Stomach smooth muscle (tissue), 2 donors: ENCODE data around the gene CDRT15L2.
"Not testable (repeated sequence)": the region's sequence is repeated elsewhere in the genome, so short reads cannot be mapped to it uniquely, and the experiment has no call there.

Experiments
- H3K27ac ChIP-seq: one replicate; pipeline ENCODE4 v1.7.0; 2013; ENCODE audit warnings: mild to moderate bottlenecking, low read length, inconsistent platforms
- H3K27me3 ChIP-seq, 2 donors: one replicate each; pipeline ENCODE4 v1.7.0; 2013; ENCODE audit warnings: low read length in 2 of 2; ENCODE audit not compliant: insufficient read depth in 2 of 2, control insufficient read depth in 1 of 2
- H3K36me3 ChIP-seq, 2 donors: one replicate each; pipeline ENCODE4 v1.7.0; 2013; ENCODE audit warnings: low read length in 2 of 2; ENCODE audit not compliant: control insufficient read depth in 2 of 2, insufficient read depth in 2 of 2
- H3K4me1 ChIP-seq: one replicate; pipeline ENCODE4 v1.7.0; 2013; ENCODE audit warnings: low read length; ENCODE audit not compliant: control insufficient read depth, insufficient read depth
- H3K4me3 ChIP-seq, 2 donors: one replicate each; pipeline ENCODE4 v1.7.0; 2013; ENCODE audit warnings: low read length in 2 of 2
- H3K9ac ChIP-seq, 2 donors: one replicate each; pipeline ENCODE4 v1.7.0; 2013; ENCODE audit warnings: low read length in 2 of 2, mild to moderate bottlenecking in 1 of 2
- H3K9me3 ChIP-seq, 2 donors: one replicate each; pipeline ENCODE4 v1.7.0; 2013; ENCODE audit warnings: low read length in 2 of 2; ENCODE audit not compliant: control insufficient read depth in 2 of 2
- donor health status: healthy.
- donor health status: Pancreatic carcinoma.

The CDRT15L2 gene

DNA sequence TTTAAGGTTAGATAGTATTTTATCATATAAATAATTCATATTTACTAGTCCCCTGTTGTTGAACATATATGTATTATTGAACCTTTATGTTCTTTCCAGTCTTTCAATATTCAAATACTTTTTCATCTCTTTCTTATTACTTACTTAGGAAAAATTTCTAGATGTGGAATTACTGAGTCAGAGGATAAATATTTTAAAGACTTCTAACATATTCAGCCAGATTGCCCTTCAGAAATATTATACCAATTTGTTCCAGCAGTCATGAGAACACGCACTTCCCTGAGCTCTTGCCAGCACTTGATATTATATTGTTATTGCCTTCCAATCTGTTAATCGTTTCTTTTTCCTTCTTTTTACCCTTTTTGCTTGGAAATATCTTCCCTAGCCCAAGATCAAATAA is 4.5 kb upstream of the CDRT15L2 start:
- not testable (repeated sequence) for H3K27ac ChIP-seq, H3K4me3 ChIP-seq, H3K4me1 ChIP-seq, H3K27me3 ChIP-seq, H3K9me3 ChIP-seq, H3K9ac ChIP-seq, H3K36me3 ChIP-seq

DNA sequence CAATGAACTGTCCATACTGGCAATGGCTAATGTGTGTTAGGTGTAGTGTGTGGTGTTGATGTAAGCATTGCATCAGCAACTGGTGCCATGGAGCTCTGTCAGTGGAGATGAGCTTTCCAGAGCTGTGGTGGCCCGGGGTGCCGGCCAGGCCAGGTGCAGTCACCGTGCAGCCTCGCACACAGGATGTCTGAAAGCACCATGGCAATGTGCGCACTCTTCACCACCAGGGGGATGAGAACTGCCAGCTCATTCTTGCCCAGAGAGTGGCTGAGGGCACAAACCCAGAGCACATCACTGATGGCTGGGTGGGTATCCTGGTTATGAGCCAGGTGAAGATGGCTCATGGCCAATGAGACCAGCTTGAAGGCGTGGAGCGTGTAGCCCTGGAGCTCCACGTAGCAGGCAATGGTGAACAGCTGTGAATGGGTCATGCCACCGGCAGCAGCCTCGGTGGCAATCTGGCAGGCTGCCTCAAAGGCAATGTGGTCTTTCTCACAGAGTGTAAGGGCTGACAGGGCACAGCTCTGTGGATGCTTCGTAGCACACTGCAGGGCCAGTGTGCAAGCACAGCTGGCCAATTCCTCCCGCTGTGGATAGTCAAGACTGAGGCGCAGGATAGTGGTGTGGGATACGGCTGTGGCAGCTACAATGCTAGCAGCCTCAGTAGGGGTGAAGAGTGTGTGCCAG is 4.5 kb downstream of the CDRT15L2 start:
- not testable (repeated sequence) for H3K4me1 ChIP-seq, H3K27me3 ChIP-seq, H3K36me3 ChIP-seq, H3K9ac ChIP-seq, H3K4me3 ChIP-seq, H3K27ac ChIP-seq, H3K9me3 ChIP-seq

DNA sequence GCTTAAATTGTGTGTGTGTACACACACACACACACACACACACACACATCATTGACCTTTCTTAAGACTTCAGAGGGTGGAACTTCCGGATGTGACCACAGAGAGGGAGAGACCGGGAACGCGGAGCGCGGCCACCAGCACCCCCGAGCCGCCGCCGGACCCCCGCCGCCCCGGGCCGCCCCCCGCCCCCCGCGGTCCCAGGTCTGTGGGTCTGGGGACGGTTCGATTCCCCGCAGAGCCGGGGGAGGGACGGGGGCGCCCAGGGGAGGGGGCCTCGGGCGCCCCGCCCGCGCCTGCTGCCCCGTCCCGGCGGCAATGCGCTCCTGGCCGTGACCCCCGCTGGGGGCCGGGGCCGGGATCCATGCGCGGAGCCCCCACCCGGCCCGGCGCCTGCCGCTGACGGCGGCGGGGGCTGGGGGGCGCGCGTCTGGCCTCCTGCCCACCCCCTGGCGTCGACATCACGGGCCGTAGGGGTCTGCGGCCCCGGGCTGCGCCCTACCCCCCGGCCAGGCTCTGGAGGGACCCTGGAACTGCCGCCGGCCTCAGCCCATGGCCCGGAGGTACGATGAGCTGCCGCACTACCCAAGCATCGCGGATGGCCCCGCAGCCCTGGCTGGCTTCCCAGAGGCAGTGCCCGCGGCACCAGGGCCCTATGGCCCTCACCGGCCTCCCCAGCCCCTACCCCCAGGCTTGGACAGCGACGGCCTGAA is 9.4 kb downstream of the CDRT15L2 start:
- not testable (repeated sequence) for H3K36me3 ChIP-seq, H3K9me3 ChIP-seq, H3K9ac ChIP-seq, H3K4me3 ChIP-seq, H3K4me1 ChIP-seq, H3K27ac ChIP-seq, H3K27me3 ChIP-seq

DNA sequence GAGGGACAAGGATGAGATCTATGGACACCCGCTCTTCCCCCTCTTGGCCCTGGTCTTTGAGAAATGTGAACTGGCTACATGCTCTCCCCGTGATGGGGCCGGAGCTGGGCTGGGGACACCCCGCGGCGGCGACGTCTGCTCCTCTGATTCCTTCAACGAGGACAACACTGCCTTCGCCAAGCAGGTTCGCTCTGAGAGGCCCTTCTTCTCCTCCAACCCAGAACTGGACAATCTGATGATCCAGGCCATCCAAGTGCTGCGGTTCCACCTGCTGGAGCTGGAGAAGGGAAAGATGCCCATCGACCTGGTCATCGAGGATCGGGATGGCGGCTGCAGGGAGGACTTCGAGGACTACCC is 9.9 kb downstream of the CDRT15L2 start:
- H3K27me3 ChIP-seq, H3K36me3 ChIP-seq, H3K4me3 ChIP-seq, H3K9ac ChIP-seq, H3K4me1 ChIP-seq, H3K9me3 ChIP-seq, H3K27ac ChIP-seq: not testable (repeated sequence)

DNA sequence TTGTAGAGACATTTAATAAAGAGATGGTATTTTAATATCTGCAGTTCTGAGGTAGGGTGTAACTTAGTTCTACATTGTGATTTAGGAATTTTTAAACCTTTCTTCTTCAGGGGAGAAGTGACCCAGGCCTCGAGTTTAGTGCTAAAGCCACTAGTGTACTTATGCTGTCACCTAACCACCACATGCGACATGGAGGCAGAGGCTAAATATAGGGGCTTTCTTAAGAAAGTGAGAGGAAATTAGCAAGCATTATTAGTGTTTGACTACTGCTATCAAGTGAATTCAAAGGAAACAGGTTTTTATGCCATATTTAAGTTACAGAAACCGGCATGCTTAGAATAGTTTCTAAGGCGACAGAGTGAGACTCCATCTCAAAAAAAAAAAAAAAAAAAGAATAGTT is 11.5 kb downstream of the CDRT15L2 start:
- H3K4me3 ChIP-seq, H3K27me3 ChIP-seq, H3K9ac ChIP-seq: not testable (repeated sequence)

DNA sequence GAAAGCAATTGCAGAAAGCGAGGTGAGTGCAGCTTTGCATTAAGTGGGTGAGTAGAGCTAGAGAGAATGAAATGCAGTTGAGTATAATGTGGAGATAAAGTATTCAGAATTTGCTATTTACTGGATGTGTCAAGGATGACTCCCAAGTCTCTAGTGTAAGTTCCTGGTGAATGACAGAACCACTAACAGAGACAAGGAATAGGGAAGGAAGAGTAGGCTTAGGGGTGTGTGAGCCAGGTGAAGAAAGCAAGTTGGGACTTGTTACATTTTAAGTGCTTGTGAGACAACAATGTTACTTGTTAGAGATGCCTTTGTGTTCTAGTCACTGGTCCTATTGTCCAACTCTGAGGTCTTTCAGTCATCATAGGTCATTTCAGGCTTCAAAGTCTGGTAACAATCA is 26.0 kb downstream of the CDRT15L2 start:
- H3K27ac ChIP-seq, H3K4me1 ChIP-seq, H3K9me3 ChIP-seq: not testable (repeated sequence)

More for the DNA sequence above, 11.5 kb downstream of the CDRT15L2 start:
- not testable (repeated sequence) for H3K27ac ChIP-seq, H3K9me3 ChIP-seq, H3K36me3 ChIP-seq, H3K4me1 ChIP-seq

DNA sequence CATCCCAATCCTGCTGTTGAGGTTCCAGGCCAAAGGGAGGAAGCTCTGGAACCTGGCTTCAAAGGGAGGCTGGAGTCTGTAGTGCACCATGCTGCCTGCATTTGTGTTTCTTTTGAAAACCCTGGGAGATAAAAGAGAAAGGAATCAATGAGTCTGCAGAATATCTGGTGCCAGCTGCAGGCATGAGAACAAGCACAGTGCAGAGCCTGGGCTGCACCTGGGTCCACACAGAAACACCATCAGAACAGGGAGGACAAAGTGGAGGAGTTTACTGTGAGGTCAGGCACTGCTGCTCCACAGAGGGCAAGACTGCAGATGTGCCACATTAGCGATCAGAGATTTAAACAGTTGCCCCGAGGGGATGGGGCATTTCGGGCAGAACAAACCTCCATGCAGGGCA is 30.0 kb downstream of the CDRT15L2 start:
- not testable (repeated sequence) for H3K9ac ChIP-seq, H3K4me1 ChIP-seq, H3K27me3 ChIP-seq, H3K36me3 ChIP-seq, H3K4me3 ChIP-seq, H3K9me3 ChIP-seq, H3K27ac ChIP-seq

More for the DNA sequence above, 26.0 kb downstream of the CDRT15L2 start:
- not testable (repeated sequence) for H3K4me3 ChIP-seq, H3K27me3 ChIP-seq, H3K9ac ChIP-seq, H3K36me3 ChIP-seq

DNA sequence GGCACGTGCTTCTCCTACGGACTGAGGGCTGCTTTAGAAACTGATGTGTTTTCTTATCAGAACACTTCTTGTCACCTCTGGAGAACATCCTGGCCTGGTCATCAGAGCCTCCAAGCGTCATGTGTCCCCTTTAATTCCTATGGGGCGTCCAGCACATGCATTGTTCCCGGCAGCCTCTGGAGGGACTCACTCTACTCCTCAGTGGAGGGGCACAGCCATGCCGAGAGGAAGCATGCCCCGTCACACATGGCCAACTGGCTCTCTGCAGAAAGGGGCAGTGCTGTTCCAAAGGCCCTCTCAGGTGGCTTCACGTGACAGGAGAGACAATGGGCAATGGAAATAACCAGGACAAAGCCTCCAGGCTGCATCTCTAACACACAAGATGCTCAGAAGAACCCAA is 31.8 kb downstream of the CDRT15L2 start:
- H3K9ac ChIP-seq: no peak overlapping the region
- H3K36me3 ChIP-seq: no peaks in the 10 kb centered on the region
- no peaks in the 10 kb centered on the region for H3K4me1 ChIP-seq
- no peak overlapping the region for H3K27ac ChIP-seq
- H3K27me3 ChIP-seq: no peaks in the 10 kb centered on the region
- H3K4me3 ChIP-seq: no peak overlapping the region
- H3K9me3 ChIP-seq: no peaks in the 10 kb centered on the region

DNA sequence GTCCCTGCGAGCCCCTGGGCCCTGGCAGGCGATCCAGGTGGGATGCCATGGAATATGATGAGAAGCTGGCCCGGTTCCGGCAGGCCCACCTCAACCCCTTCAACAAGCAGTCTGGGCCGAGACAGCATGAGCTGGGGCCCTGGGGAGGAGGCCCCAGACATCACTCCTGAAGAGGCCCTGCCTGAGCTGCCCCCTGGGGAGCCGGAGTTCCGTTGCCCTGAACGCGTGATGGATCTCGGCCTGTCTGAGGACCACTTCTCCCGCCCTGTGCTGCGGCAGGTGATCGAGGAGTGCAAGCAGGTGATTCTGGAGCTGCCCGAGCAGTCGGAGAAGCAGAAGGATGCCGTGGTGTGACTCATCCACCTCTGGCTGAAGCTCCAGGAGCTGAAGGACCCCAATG is 33.1 kb downstream of the CDRT15L2 start:
- Histone ChIP-seq H3K4me3 (no peak overlapping the region), H3K27me3 (no peaks in the 10 kb centered on the region), H3K4me1 (no peaks in the 10 kb centered on the region), H3K9ac (no peak overlapping the region), H3K36me3 (no peaks in the 10 kb centered on the region), H3K9me3 (no peaks in the 10 kb centered on the region), H3K27ac (no peak overlapping the region)

DNA sequence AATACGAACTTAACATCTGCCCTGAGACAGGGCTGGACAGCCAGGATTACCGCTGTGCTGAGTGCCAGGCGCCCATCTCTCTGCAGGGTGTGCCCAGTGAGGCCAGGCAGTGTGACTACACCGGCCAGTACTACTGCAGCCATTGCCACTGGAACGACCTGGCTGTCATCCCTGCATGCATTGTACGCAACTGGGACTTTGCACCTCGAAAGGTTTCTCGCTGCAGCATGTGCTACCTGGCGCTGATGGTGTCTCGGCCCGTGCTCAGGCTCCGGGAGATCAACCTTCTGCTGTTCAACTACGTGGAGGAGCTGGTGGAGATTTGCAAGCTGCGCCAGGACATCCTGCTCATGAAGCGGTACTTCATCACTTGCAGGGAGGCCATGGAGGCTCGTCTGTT is 33.7 kb downstream of the CDRT15L2 start:
- H3K4me3 ChIP-seq: no peak overlapping the region
- H3K9me3 ChIP-seq: no peaks in the 10 kb centered on the region
- H3K36me3 ChIP-seq: no peaks in the 10 kb centered on the region
- H3K4me1 ChIP-seq: no peaks in the 10 kb centered on the region
- no peak overlapping the region for H3K9ac ChIP-seq
- H3K27ac ChIP-seq: no peak overlapping the region
- no peaks in the 10 kb centered on the region for H3K27me3 ChIP-seq

DNA sequence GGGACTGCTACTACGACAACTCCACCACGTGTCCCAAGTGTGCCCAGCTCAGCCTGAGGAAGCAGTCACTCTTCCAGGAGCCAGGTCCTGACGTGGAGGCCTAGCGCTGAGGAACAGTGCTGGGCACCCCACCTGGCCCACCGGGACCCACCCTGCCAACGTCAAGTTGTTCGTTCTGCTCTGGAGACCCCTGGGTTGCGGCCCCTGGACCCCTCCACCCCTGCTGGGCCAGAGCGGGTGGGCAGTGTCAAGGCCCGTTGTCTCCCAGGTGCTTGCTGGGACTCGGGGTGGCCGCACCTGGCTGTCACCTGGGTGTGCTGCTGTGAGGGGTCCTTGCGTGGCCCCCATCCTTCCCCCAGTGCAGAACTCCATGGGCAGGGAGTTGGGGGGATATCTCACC is 34.4 kb downstream of the CDRT15L2 start:
- H3K4me1 ChIP-seq: no peaks in the 10 kb centered on the region

More for the DNA sequence above, 34.4 kb downstream of the CDRT15L2 start:
- Histone ChIP-seq H3K27ac (no peak overlapping the region), H3K36me3 (no peaks in the 10 kb centered on the region), H3K27me3 (no peaks in the 10 kb centered on the region), H3K4me3 (no peak overlapping the region), H3K9me3 (no peaks in the 10 kb centered on the region), H3K9ac (no peak overlapping the region)
